ENCODE data around the gene SEC14L5. TPM values are rescaled to one million over a fixed set of nuclear protein-coding genes. Genes with fewer than 3 reads are reported as not detected.

The SEC14L5 gene
- total RNA-seq, 1 donor, result under 0.01 TPM

GRCh38 chr16:4915226-4915761 is 42.8 kb upstream of the SEC14L5 start:
- no peaks in the 10 kb centered on the region for H4K20me1 ChIP-seq (ENCODE audit: insufficient read depth, low read length)
- peaks cover 24% of the 10 kb centered on the region for H3K4me1 ChIP-seq (ENCODE audit: insufficient read depth, low read length)
- no peak overlapping the region for H3K4me2 ChIP-seq (ENCODE audit: insufficient read depth, low read length)
- no peak overlapping the region for H3K4me3 ChIP-seq (ENCODE audit: insufficient read depth, low read length)
- no peaks in the 10 kb centered on the region for H3K36me3 ChIP-seq (ENCODE audit: insufficient read depth, low read length)
- H3K79me2 ChIP-seq (ENCODE audit: insufficient read depth, low read length), result no peaks in the 10 kb centered on the region
- peak overlapping the region; percentile 44 for H3K27ac ChIP-seq (ENCODE audit: low read depth, low read length)
- H3K27me3 ChIP-seq (ENCODE audit: insufficient read depth, low read length), result peaks cover 3% of the 10 kb centered on the region
- H2AFZ ChIP-seq (ENCODE audit: low read length), result no peak overlapping the region
- peak; percentile 93 for DNase-seq (ENCODE audit: insufficient read length, low spot score, missing footprints)
- no peak for TF ChIP-seq CTCF (IDR thresholded peaks at IDR 0.05; ENCODE audit: extremely low read depth, low read depth, low read length)
- H3K9me3 ChIP-seq (ENCODE audit: low read depth, low read length), result no peaks in the 10 kb centered on the region

DNA sequence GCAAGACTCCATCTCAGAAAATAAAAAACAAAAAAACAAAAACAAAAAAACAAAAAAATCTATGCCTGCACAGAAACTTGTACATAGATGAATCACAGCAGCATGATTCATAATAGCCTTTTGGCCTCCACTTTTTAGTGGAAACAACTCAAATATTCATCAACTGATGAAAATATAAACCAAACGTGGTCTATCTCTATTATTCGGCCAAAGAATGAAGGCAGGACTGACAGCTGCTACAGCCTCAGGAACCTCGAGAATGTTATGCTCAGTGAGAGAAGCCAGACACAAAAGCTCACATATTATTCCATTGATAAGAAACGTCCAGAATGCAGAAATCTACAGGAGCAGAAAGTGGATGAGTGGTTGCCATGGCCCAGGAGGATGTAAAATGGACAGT is 41.0 kb upstream of the SEC14L5 start:
- H3K36me3 ChIP-seq (ENCODE audit: insufficient read depth, low read length), result no peaks in the 10 kb centered on the region
- no peaks in the 10 kb centered on the region for H4K20me1 ChIP-seq (ENCODE audit: insufficient read depth, low read length)
- no peaks in the 10 kb centered on the region for H3K79me2 ChIP-seq (ENCODE audit: insufficient read depth, low read length)
- H2AFZ ChIP-seq (ENCODE audit: low read length), result no peak overlapping the region
- H3K4me3 ChIP-seq (ENCODE audit: insufficient read depth, low read length), result no peak overlapping the region
- H3K4me2 ChIP-seq (ENCODE audit: insufficient read depth, low read length), result peak overlapping the region; percentile 49
- H3K27ac ChIP-seq (ENCODE audit: low read depth, low read length), result no peak overlapping the region
- no peak for TF ChIP-seq CTCF (IDR thresholded peaks at IDR 0.05; ENCODE audit: extremely low read depth, low read depth, low read length)
- DNase-seq (ENCODE audit: insufficient read length, low spot score, missing footprints), result peak; percentile 62
- peaks cover 10% of the 10 kb centered on the region for H3K27me3 ChIP-seq (ENCODE audit: insufficient read depth, low read length)
- H3K4me1 ChIP-seq (ENCODE audit: insufficient read depth, low read length), result peaks cover 24% of the 10 kb centered on the region
- no peaks in the 10 kb centered on the region for H3K9me3 ChIP-seq (ENCODE audit: low read depth, low read length)

- H2AFZ ChIP-seq (ENCODE audit: low read length), result no peak overlapping the region
- TF ChIP-seq CTCF (IDR thresholded peaks at IDR 0.05; ENCODE audit: extremely low read depth, low read depth, low read length), result no peak
- no peak overlapping the region for H3K27ac ChIP-seq (ENCODE audit: low read depth, low read length)
- no peaks in the 10 kb centered on the region for H3K9me3 ChIP-seq (ENCODE audit: low read depth, low read length)
- DNase-seq (ENCODE audit: insufficient read length, low spot score, missing footprints), result no peak
- no peaks in the 10 kb centered on the region for H4K20me1 ChIP-seq (ENCODE audit: insufficient read depth, low read length)
- no peaks in the 10 kb centered on the region for H3K79me2 ChIP-seq (ENCODE audit: insufficient read depth, low read length)
- H3K4me3 ChIP-seq (ENCODE audit: insufficient read depth, low read length), result no peak overlapping the region
- H3K36me3 ChIP-seq (ENCODE audit: insufficient read depth, low read length), result no peaks in the 10 kb centered on the region
- H3K4me1 ChIP-seq (ENCODE audit: insufficient read depth, low read length), result peaks cover 24% of the 10 kb centered on the region
- peaks cover 23% of the 10 kb centered on the region for H3K27me3 ChIP-seq (ENCODE audit: insufficient read depth, low read length)
- H3K4me2 ChIP-seq (ENCODE audit: insufficient read depth, low read length), result no peak overlapping the region
Observed at GRCh38 chr16:4918781-4919251, 39.3 kb upstream of the SEC14L5 start.

GRCh38 chr16:4920826-4921225 is 37.3 kb upstream of the SEC14L5 start:
- H4K20me1 ChIP-seq (ENCODE audit: insufficient read depth, low read length), result no peaks in the 10 kb centered on the region
- H3K4me3 ChIP-seq (ENCODE audit: insufficient read depth, low read length), result no peak overlapping the region
- H3K36me3 ChIP-seq (ENCODE audit: insufficient read depth, low read length), result no peaks in the 10 kb centered on the region
- no peak overlapping the region for H3K27ac ChIP-seq (ENCODE audit: low read depth, low read length)
- H2AFZ ChIP-seq (ENCODE audit: low read length), result no peak overlapping the region
- no peak for TF ChIP-seq CTCF (IDR thresholded peaks at IDR 0.05; ENCODE audit: extremely low read depth, low read depth, low read length)
- H3K27me3 ChIP-seq (ENCODE audit: insufficient read depth, low read length), result peaks cover 35% of the 10 kb centered on the region
- peaks cover 14% of the 10 kb centered on the region for H3K4me1 ChIP-seq (ENCODE audit: insufficient read depth, low read length)
- peak; percentile 60 for DNase-seq (ENCODE audit: insufficient read length, low spot score, missing footprints)
- no peaks in the 10 kb centered on the region for H3K9me3 ChIP-seq (ENCODE audit: low read depth, low read length)
- no peaks in the 10 kb centered on the region for H3K79me2 ChIP-seq (ENCODE audit: insufficient read depth, low read length)
- H3K4me2 ChIP-seq (ENCODE audit: insufficient read depth, low read length), result no peak overlapping the region

Measured in osteoblast (primary cell).